Inflammatory macrophage treated with lipopolysaccharide for 1 hour (primary cell): Measurements from ENCODE around the gene MPO.
A peak's percentile ranks its signal among the peaks of the same experiment; 100 is the strongest.

Experiments used
- DNase-seq, 2 donors: peaks; one replicate each; pipeline ENCODE4 v3.0.0-alpha.2; 2020 to 2022

MPO gene

DNA sequence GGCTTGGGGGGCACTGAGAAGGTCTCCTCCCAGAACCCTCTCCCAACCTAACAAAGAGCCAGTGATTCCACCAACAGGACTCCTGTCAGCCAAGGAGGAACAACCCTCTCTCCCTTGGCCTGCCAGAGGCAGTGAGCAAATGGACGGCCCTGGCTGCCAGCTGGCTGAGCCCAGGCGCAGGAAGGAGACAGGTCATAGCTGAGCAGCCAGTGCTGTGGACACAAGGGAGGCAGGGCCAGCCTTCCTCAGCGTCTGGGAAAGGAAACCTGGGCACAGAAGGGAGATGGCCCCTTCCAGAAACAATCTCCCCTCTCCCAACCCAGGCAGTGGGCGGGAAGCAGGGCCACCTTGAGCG, 2.1 kb downstream of the MPO start:
- no peak for DNase-seq

DNA sequence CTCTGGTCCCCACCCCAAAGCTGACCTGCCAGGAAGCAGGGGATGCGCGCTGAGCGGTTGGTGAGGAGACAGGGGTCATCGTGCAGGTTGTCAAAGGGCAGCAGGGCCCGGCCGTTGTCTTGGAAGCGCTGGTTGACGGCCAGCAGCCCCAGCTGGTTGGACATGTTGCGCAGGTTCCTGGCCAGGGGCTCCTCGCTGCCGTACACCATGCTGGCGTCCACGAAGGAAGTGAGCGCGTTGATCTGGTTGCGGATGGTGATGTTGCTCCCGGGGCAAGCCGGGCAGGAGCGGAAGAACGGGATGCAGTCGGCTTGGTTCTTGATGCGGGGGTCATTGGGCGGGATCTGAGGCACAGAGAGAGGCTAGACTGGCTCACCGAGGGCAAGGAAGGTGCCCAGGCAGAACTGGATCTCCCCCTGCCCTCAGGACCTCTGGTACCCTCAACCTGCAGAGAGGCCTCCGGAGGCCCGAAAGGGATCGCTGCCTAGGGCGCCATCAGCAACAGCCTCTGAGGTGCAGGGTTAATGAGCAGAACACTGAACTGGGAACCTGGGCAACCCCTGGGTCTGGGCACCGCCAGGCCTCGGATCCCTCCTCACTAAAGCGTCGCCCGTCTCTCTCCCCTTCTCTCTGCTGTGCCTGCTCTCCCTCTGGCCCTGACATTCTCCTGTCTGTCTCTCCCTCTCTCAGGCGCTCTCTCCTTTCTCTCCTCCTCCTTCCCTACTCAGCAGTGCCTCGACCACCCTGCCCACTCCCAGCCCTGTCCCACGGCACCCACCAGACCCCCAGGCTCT, 2.7 kb downstream of the MPO start:
- no peak for DNase-seq

DNA sequence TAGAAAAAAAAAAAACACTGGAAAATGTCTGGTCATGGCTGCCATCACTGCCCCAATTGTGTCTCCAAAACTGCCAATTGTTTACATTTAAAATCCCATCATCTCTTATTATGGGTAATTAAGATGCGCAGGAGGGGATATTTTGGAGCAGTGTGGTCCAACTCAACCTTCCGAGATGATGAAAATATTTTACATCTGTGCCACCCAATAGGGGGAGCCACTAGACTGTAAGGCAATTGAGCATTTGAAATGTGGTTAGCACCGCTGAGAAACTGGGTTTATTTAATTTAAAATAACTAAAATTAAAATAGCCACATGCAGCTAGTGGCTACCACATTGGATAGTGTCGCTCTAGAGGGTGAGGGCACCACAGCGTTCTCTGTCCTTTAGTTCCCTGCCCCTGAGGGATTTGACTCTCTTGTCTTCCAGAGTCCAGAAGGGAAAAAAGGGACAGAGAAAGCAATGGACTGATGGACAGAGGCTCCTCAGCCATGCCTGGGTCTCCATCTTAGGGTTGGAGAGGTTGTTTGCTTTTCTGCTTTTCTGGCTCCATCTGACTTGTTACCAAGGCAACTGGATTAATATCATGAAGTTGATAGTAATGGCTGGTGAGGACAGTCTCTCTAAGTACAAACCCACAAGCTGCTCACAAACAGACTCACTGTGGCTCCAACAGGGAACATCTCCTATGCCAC, 3.5 kb downstream of the MPO start:
- DNase-seq = peak; percentile 35 to 68

DNA sequence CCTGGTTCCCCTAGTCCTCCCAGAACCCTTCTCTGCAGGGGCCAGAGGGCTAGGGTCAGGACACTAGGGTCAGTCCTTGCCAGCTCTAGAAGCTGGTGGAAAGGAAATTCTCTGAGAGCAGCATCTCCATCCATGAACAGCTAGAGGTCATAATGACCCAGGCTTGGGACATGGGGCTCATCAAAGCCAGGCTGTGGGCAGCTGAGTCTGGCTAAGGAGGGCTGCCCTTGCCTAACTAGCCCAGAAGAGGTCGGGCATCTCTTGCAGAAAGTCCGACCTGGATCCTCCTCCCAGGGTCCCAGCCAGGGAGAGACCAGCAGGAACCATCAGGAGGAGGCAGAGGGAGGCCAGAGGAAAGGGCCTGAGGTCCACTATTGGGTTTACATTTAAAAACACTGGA, 4.3 kb downstream of the MPO start:
- DNase-seq = no peak

DNA sequence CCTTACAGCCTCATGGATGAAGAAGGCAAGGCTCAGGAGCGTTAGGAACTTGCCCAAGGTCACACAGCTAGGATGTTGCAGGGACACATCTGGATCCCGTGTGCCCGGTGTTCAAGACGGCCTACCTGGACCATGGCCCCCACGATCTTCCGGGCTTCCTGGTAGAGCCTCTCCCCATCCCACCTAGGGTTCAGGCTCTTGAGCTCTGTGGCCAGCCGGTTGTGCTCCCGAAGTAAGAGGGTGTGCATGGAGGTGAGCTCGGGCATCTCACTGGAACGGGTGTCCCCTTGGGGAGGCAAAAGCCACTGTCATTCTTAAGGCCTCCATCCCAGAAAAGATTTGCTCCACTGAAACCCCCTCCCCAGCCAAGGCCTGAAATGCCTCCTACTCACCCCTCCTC, 5.3 kb downstream of the MPO start:
- DNase-seq = no peak

DNA sequence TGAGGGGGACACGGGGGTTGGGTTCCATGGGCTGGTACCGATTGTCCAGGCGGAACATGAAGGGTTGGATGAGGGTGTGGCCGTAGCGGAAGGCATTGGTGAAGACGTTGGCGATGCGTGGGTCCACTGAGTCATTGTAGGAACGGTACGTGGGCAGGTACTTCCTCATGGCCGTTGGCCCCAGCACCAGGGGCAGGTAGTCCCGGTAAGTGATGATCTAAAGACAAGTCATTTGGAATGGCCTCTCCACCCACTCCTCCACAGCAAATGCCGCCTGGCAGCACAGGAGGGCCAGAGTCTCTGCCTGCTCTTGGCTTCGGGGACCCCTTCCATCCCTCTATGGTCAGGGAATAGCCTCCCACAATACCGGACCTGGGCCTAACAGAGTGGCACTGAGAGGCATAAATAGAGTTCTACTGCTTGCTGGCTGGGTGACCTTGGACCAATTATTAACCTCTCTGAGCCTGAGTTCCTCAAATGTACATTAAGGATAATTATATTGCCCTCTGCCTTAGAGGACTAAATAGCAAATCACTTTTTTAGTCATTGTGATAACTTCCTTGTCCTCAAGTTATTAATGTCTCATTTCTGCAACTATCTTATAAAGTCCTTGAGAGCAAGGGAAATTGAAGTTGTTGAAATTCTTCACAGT, 7.2 kb downstream of the MPO start:
- peak; percentile 36 to 62 for DNase-seq

DNA sequence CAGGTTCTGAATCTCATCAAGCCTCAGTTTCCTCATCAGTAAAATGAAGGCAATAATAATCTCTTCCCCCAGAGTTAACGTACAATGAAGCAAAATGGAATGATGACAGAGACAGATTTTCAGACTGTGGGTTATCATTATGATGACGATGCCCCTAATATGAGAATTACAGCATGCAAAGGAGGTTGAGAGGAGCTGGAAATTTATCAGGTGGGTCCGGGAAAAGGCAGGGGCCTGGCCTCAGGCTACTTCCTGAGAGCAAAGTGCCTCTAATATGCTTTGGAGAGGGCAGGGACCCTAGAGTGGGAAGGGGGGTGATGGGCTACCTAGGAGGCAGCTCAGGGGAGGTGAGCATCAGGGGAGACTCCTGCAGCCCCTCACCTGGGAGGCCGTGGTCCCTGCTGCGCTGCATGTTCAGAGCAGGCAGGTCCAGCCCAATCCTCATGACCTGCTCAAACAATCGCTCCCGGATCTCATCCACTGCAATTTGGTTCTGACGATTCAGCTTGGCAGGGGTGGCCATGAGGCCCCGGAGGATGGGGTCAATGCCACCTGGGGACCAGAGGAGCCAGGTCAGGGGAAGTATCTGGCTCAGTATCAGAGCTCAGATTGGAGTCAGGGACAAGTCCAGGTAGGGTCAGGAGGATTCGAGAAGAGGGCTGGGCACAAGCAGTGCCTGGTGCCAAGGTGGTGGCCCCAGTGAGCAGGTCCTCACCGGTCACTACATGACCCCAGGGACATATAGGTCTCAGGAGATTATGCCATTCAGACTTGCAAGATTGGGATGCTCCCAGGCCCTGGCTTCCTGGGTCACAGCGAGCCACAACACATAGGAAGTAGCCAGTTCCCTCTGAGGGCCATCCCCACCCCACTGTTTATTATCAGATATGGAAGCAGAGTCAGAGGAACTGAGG, 8.1 kb downstream of the MPO start:
- DNase-seq = peak in 1 of 2 donors; percentile 27

DNA sequence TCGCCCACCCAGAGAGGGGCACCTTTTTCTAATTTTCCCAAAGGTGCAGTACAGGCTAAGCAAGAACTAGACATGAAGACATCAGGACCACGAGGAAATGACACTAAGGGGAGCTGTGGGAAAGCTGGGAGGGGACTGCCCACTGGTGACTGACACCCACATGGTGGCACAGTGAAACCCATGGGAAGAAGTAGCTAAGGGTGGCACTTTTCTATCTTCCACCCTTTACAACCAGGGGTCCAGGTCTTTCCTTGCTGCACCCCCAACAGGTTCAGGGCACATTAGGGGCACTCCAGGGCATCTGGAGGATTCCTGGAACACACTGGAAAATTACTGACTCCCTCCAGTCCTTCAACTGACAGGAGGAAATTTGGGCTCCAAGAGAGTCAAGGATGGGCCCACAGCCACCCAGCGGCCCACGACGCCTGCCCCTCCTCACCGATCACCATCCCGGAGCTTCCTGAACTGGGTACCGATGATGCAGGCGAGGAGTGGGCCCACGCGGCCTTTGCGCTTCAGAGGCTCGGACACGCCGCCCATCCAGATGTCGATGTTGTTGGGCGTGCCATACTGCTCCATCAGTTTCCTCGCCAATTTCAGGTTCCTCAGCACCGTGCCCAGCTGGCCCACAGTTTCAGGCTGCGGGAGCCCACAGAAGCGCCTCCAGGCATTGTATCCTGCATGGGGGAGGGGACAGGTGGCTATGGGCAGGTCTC, 9.4 kb downstream of the MPO start:
- DNase-seq = peak in 1 of 2 donors; percentile 61

DNA sequence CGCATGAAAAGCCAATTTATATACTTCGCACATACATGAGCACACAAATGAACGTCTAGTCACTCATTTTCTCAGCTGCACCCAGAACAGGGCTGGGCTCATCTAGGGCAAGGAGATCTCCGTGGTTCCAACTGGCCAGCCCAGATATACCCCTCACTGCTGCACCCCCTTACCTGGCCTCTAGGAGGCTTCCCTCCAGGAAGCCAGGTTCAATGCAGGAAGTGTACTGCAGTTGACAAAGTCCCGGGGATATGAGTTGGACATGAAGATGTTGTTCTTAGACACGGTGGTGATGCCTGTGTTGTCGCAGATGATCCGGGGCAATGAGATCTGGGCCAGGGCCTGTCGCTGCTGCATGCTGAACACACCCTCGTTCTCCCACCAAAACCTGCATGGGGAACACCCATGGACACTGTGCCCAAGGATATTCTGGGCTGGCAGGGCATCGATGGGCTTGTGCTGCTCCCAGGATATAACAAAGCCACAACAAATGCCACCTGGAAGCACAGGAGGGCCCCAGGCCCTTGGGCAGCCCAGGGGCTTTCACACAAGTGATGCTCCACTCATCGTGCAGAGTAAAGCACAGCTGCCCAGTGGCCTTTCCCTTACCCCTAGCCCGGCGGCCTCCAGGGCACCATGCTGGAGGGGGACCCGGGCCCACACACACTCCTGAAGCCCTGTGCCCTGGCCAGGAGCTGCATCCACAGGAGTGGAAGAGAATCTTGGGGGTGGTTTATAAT, 10.1 kb downstream of the MPO start:
- DNase-seq = no peak

DNA sequence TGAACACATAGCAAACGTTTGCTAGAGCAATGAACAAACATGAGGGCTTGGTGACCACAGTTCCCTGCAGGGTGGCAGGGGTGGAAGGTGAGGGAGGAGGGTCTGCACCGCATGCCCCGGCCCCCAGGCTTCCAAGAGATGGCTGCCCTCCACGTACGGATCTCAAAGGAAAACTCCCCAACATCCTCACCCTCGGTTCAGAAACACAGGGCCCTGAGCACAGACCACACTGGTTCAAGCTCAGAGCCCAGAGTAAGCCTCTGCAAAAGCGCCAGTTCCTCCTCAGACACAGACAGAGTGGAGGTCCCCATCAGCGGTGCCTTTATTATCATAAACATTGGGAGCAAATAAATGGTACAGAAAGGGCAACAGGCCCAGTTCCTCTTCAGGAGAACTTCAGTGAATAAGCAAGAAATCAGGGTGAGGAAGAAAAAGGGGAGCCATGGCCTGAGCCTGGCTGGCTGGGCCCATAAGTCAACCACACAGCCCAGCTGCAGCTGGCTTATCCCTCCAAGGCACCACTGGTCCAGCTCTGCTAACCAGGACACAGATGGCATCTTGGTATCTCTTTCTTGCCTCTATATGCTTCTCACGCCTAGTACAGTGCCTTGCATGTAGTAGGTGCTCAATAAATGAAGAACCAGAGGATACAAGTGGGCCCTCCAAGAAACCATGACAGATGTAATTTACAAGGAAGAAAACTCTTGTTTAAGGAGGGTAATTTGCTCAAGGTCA, 11.0 kb downstream of the MPO start:
- DNase-seq = no peak

DNA sequence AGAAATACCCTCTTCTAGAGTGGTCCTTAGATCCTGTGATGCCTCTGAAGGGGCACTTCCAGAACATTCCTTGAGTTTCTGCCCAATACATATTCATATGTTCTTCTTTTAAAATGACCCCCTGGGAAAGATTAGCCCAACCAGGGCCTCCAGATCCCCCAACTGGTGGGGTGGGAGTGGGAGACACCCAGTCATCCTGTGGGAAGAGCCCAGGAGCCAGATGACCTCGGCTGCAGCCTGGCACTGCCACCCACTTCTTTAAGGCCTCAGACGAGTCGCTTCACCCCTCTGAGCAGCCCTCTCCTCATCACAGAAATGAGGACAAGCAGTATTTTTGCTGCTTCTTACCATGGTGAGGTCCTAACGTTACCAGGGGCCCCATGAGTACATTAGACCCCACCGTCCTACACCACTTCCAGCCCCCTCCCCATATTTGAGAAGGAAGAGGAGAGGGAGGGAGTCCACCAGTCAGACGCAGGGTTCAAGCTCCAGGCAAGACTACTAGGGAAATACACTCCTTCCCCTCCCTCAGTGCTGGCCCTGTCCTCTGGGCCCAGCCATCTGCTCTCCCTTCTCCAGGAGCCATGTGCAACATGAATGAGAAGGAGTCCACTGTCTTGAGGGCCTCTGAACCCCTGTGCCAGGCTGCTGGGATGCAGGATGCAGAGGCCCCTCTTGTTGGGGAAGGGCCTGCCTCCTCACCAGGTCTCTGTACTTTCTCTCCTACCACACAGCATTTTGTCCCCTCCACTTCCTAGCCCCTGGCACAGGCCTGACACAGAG, 11.8 kb downstream of the MPO start:
- DNase-seq = no peak

DNA sequence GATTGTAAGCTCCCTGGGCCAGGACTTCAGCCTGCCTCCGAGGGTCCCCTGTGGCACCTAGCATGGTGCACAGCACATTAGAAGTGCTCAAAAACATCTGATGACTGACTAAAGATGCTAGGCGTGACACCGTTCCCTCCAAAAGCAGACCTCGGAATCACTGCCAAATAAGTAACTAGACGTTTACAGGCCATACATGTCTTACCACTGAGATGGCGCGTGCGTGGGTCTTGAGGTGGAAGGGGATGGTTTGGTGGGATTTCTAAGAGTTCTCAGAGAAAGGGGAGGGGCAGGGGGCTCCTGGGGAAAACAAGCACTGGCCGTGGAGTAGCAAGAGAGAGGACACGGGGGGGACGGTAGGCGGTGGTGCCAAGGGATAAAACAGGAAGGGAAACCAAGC, 12.4 kb downstream of the MPO start:
- no peak for DNase-seq

DNA sequence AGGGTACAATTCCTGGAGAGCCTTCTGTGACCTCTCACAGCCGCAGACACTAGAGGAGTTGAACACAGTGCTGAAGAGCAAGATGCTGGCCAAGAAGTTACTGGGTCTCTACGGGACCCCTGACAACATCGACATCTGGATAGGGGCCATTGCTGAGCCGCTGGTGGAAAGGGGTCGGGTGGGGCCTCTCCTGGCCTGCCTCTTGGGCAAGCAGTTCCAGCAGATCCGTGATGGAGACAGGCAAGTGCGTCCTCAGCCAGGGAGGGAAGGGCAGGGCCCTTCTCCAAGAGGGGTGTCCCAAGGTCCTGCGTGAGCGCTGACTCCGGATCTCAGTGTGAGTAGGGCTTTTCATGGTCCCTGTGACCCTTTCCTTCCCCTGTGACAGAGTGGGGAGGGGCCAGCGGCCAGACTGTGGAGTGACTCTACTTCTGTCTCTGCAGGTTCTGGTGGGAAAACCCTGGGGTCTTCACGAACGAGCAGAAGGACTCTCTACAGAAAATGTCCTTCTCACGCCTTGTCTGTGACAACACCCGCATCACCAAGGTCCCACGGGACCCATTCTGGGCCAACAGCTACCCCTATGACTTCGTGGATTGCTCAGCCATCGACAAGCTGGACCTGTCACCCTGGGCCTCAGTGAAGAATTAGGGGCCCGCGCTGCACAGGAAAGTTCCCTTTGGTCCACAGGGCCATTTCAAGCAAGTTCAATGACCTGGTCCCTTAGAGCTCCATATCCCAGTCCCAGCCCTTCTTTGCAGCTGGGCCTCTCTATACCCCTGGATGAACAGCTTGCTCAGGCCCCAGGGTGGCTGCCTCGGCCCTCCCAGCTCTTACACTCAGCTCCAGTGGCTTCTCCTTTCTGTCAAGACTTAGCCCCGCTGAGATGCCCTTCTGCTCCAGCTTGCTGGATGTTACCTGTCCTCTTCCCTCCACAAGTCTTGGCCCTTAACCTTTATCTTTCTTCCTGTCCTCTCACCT, 13.1 kb downstream of the MPO start:
- DNase-seq = no peak

DNA sequence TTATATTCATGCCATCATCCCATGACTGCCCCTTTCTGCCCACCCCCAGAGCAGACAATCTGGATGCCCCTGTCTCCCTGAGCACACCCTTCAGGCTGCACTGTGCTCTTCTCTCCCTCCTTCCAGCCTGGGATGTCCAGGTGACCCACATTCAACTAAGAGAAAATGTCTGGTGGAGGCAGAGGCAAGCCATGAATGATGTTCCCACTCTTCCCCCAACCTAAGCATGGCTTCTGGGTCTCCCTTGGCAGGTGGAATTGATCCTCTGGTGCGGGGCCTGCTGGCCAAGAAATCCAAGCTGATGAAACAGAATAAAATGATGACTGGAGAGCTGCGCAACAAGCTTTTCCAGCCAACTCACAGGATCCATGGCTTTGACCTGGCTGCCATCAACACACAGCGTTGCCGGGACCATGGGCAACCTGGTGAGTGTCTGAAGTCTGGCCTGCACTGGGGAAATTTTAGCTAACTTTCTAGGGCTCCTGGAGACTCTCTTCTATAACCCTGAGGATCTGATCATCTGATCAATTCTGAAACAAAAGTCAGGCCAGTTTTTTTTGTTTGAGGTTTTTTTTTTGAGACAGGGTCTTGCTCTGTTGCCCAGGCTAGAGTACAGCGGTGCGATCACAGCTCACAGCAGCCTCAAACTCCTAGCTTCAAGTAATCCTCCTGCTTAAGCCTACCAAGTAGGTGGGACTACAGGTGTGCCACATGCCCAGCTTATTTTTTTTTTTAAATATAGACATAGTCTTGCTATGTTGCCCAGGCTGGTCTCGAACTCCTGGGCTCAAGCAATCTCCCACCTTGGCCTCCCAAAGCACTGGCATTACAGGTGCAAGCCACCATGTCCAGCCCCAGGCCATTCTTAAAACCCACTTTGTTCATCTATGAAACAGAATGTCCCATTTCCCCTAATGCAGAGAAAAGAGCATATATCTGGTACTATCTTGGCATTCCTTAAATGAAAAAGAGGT, 14.5 kb downstream of the MPO start:
- no peak for DNase-seq

DNA sequence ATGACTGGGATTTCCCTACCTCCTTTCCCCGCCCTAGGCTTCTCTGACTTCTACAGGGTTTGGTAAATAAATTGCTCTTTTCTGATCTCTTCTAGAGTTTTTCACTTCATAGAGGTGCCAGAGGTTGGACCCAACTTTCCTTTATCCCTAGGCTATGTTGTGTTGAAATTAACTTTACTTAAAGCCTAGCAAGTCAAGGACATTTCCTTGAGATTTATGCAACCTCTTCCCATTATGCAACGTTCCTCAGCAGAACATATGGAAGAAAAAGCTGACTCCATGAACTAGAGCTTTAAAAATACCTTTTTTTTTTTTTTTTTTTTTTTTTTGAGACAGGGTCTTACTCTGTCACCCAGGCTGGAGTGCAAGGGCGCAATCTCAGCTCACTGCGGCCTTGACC, 15.5 kb downstream of the MPO start:
- peak; percentile 25 to 35 for DNase-seq

DNA sequence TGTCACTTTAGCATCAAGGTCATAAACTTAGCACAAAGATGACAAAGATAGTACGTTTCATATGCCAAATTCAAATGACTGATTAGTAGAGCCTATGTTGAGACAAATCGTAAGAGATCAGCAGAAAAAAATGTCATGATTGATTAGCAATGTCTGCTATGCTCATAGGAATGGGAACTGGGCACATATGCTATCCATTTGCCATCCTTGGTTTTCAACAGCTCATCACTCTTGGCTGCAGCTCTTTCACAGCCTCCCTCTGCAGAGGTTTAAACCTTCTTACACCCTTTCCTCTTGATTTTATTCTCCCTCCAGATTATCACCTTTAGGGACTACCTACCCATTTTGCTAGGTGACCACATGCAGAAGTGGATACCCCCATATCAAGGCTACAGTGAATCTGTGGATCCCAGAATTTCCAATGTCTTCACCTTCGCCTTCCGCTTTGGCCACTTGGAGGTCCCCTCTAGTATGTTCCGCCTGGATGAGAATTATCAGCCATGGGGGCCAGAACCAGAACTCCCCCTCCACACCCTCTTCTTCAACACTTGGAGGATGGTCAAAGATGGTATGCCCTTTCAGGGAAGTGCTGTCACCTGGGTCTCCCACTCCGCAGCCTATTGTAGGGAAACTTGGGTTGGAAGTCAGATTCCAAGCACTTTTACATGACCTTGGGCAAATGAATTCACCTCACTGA, 16.2 kb downstream of the MPO start:
- no peak for DNase-seq

DNA sequence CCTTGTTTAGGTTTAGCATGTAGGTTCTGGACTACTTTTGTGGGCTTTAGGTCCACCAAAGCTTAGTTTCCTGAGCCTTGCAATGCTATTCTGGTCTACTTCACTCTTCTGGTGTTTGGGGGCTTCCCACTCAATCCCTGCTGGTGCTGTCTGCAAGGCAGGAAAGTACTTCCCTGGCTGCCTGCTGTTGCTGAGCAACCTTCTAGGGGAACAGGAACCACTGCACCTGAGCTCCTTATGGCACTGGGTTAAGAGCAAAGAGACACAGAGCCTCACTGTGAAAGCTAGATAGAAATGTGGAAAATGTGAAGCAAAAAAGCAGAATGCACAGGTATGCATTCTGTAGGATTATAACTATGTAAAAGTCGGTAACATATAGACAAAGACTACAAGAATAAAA, 17.0 kb downstream of the MPO start:
- no peak for DNase-seq
